Fibroblast of lung (primary cell): Measurements from ENCODE around the gene TMEM135.

ENCODE experiments used
- CTCF ChIP-seq, 2 donors: IDR thresholded peaks in 1 of 2; conservative IDR thresholded peaks in 1 of 2; 1 replicate in 1 of 2; 2 replicates in 1 of 2; pipeline ENCODE4 v1.5.1; 2011 to 2012; ENCODE audit warnings: low read length in 2 of 2, control low read depth in 1 of 2, inconsistent platforms in 1 of 2, low read depth in 1 of 2, mild to moderate bottlenecking in 1 of 2
- EZH2 ChIP-seq: IDR thresholded peaks from 2 replicates; pipeline ENCODE4 v1.5.1; 2012; ENCODE audit warnings: low read length, control low read depth, mild to moderate bottlenecking; ENCODE audit errors: missing control alignments

- TF ChIP-seq CTCF (conservative IDR thresholded peaks at IDR 0.05 in 1 of 2, IDR thresholded peaks at IDR 0.05 in 1 of 2; ENCODE audit: low read depth in 1 of 2, low read length in 2 of 2) (no peak), EZH2 (no peak)
Observed at GRCh38 chr11:87114093-87114492, 76.4 kb downstream of the TMEM135 start.
